Stimulated activated CD4-positive, alpha-beta T cell treated with anti-CD3 and anti-CD28 coated beads, TNF-alpha, amount 100 ng/mL, for 1 hour (primary cell): ENCODE data around the gene KIDINS220.

Experiments used
- DNase-seq, 3 donors: peaks; one replicate each; pipeline ENCODE4 v3.0.0-alpha.2; 2020; ENCODE audit warnings: low read depth in 3 of 3, low spot score in 1 of 3

The KIDINS220 gene

GRCh38 chr2:8805278-8806210 is 31.9 kb downstream of the KIDINS220 start:
- DNase-seq: no peak

GRCh38 chr2:8803658-8804379 is 33.6 kb downstream of the KIDINS220 start:
- DNase-seq: no peak

DNA sequence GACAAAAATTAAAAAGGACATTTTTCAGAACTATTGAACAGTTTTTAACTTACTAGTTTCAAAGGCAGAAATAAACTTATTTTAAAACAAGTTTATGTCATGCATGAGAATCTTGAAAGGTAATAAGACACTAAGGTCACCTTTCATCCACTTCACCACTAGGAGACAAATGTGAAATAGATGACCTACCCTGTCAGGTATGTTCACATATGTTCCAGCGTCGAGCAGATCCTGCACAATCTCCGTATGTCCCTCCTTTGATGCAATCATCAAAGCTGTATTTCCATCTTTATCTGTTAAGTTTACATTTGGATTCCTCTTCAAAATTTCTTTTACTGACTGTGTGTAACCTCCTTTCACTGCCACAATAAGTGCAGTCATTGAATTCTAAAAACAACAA is 34.7 kb downstream of the KIDINS220 start:
- no peak for DNase-seq

GRCh38 chr2:8800821-8801220 is 36.6 kb downstream of the KIDINS220 start:
- DNase-seq: no peak

- DNase-seq: no peak
Observed at GRCh38 chr2:8800218-8800617, 37.2 kb downstream of the KIDINS220 start.

DNA sequence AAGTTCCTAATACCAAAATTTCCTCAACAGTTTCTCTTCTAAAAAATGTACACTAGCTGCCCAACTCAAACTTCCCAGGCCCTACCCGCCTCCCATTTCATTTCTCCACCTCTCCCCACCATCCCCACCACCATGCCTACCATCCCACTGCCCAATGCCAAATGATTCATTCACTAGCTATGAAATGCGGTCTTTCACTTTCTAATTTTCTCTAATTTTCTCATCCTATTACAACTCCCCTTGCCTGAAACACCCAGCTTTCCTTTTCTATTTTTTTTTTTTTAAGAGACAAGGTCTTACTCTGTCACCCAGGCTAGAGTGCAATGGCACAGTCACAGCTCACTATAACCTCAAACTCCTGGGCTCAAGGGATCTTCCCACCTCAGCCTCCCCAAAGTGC is 38.4 kb downstream of the KIDINS220 start:
- no peak for DNase-seq

- DNase-seq: no peak
Observed at GRCh38 chr2:8798393-8798792, 39.0 kb downstream of the KIDINS220 start.

DNA sequence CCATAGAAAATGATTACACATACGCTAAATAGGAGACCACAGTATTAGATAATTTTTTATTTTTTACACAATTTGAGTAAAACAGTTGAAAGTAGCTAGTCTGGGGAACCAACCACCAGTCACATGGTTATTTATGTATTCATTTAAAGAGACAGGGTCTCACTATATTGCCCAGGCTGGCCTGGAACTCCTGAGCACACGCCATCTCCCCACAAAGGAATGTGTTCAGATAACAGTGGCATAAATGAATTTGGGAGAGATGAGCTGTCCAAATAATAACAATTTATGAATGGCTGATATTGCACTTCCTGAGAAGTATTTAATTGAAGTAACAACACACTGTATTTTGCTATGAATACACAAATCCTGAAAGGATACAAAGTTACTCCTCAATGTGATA is 39.7 kb downstream of the KIDINS220 start:
- no peak for DNase-seq

- DNase-seq: no peak
Observed at GRCh38 chr2:8796878-8797550, 40.4 kb downstream of the KIDINS220 start.

- DNase-seq: no peak
Observed at GRCh38 chr2:8796315-8796848, 41.0 kb downstream of the KIDINS220 start.

- no peak for DNase-seq
Observed at GRCh38 chr2:8794923-8795825, 42.2 kb downstream of the KIDINS220 start.

DNA sequence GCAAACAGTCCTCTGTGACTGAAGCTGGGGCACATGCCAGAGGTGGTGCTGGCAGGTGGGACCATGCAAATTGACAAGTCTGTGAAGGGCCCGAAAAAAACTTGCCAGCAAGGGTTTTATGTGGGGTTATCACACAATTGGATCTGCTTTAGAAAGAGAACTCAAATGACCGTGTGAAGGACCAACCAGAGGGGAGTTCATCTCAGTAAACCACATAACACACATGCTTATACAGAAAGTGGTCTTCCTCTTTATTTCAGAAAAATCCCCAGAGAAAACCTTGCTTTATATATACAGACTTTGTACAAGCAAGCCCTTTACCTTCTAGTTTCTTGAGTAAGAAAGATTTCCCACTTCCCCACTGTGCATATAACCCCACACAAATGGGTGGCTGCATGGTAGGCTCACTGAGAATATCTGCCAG is 46.7 kb downstream of the KIDINS220 start:
- DNase-seq: no peak

DNA sequence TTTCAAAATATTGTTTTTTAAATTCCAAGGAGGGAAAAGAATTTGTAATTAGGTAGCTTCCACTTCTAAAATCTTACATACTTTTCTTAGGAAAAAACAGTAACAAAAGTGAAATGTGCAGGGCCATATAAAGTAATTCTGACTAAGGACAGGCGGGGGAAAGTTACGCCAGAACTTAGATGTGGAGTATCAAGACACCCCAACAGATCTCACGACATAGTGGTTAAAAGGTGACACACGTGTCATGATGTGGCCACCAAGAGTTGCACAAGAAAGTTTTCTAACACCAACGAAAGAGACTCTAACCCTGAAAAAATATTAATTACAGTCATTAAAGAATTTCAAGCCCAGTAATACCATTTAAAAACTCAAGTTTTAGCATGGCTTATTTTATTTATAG is 51.0 kb downstream of the KIDINS220 start:
- DNase-seq: no peak

- no peak for DNase-seq
Observed at GRCh38 chr2:8779795-8780671, 57.4 kb downstream of the KIDINS220 start.

DNA sequence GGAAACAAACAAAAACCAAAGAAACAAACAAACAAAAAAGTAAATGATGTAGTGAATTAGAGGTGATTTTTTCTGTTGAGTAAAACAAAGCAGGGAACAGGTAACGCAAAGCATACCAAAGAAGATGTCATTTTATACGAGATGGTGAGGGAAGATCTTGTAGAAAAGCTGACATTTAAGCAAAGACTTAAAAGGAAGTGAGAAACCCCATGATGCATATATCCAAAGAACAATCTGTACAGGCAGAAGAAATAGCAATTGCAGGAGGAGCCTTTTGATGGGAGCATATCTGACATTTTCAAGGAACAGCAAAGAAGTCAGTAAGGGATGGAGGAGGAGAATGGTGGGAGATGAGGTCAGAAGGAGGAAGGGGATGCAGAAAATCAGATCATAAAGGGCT is 63.0 kb downstream of the KIDINS220 start:
- no peak for DNase-seq

GRCh38 chr2:8767324-8767723 is 70.1 kb downstream of the KIDINS220 start:
- no peak for DNase-seq

DNA sequence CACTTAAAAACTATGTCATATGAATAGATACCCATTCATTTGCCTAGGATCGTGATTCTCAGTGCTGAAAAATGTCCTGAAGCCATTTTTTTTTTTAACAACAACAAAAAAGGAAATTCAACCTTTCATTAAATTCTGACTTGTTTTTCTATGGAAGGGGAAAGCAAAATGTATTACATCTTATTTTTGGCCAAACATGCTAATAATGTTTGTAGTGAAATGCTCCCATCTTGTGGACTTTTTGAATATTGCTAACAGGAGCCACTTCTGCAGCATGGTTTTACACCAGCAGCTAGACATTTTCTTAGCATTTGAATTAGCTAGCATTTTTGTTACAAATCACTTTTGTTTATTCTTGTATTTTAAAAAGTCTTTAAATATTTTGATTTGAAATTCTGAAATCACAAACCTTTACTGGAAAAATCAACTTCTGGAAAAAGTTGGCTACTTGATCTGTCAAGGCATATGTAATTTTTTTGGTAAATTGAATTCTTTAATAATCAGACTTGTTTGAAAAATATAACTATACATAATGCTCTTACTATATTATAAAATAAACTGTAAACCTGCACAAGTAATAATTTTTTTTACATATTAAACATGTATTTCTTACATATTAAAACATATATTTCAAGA is 75.8 kb downstream of the KIDINS220 start:
- no peak for DNase-seq

GRCh38 chr2:8756716-8757115 is 80.7 kb downstream of the KIDINS220 start:
- DNase-seq: no peak

GRCh38 chr2:8756230-8756629 is 81.2 kb downstream of the KIDINS220 start:
- DNase-seq: no peak
